H4 (cell line): ENCODE measurements around the gene EIF3D. TPM values are rescaled to one million over a fixed set of nuclear protein-coding genes. Genes with fewer than 3 reads are reported as not detected.
A peak's percentile ranks its signal among the peaks of the same experiment; 100 is the strongest.

Experiments
- DNase-seq: peaks from one replicate; pipeline ENCODE4 v3.0.0-alpha.2; 2015; ENCODE audit warnings: low spot score
- total RNA-seq: library from RNA; depleted of rRNA; stranded (reverse); fragments of >200 nt; shearing (Covaris generic); gene quantifications from 2 replicates; pipeline ENCODE4 v1.2.3, GENCODE V29; 2014; rRNA removed

Gene EIF3D
- total RNA-seq, 1 experiment from 2014 or later = 320 TPM

- peak; percentile 96 for DNase-seq
Observed at GRCh38 chr22:36467042-36467810, 61.7 kb downstream of the EIF3D start.

GRCh38 chr22:36466258-36466657 is 62.7 kb downstream of the EIF3D start:
- DNase-seq = no peak

DNA sequence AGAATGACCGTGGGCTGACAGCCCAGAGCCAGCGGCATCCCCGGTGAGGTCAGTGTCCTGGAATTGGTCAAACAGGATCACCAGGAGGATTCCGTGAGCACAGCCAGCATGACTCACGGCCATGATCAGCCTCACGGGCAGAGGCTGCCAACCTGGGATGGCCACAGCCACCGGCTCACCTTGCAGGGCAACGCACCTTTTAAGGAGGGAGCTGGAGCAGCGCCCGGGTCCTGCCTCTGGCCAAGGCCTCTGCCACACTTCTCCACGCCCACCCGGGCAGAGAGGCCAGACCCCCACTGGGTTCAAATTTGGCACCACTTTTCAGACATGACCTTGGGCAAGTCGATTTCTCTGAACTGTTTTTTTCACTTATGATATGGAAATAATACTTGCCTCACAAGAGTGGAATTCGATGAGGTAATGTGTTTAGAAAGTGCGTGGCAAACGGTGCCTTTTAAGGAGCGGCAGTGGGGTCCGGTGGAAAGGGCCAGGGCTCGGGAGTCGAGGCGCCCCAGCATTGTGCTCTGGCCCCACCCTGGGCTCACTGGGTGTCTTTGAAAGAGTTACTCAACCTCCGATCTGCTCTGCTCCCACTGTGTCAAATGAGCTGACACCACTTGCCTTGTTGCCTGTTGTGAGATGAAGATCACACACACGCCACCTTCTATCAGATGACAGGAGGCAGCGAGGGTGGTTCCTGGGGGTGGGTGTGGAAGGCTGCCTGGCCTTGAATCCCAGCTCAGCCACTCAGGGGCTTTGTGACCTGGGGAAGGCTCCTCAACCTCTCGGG is 63.5 kb downstream of the EIF3D start:
- peak; percentile 87 for DNase-seq

DNA sequence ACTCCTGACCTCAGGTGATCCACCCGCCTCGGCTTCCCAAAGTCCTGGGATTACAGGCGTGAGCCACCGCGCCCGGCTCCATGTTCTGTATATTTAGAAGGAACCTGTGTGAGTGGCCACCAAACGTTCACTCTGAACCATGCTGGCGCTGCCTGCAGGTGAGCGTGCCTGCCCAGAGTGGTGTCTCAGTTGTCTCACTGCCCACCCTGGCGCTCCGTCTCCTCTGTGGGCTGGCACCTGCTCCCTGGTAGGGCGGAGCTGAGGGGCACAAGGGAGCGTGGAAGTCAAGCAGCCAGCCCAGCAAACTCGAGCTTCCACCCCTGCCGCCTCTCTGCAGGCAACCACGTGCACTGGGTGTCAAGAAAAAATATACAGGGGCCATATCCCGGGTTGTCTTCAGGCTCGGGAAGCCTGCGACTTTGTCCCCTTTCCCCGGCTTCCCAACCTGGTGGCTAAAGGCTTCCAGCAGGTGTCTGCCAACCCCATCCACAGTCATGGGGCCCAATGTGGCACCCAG is 64.2 kb downstream of the EIF3D start:
- no peak for DNase-seq

- no peak for DNase-seq
Observed at GRCh38 chr22:36463783-36464184, 65.2 kb downstream of the EIF3D start.

DNA sequence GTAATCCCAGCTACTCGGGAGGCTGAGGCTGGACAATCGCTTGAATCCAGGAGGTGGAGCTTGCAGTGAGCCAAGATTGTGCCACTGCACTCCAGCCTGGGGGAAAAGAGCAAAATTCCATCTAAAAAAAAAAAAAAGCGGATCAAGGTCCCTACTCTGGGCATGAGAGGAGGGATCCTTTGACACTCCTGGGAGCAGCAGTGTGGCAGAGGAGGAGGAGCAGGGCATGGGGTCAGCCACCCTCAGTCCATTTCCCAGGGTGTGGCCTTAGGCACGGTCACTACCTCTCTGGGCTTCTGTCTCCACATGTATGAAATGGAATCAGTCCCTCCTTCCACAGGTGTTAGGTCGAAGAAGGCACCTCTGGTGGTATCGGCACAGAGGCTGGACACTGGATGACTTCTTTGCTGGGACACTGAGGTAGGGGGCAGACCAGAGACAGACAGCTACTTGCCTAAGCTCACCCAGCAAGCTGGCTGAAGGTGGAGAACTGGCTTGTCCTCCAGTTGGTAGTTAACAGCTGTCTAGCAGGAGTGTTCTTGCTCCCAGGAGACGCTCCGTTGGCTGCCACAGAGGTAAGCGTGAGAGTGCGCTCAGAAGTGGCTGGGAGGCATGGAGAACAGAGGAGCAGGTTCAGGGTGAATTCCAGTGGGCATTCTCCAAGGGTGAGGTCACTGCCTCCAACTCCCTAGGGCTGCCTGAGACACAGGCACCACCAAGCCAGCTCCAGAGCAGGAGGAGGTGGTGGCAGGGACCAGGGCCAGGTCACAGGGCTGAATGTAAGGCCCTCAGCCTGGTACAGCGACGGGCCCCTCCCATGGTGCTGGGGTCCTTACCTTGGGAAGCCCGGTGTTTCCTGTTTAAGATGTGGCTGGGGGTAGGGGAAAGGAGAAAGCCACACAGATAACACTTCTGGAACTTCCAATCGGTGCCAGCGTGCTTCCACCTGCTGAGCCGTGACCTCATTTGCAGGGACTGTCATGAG is 67.0 kb downstream of the EIF3D start:
- peak; percentile 89 for DNase-seq

Other genes starting within 250 kb of the EIF3D start
- 57.5 and 82.9 TPM in 2 replicates for gene MYH9, start 141.2 kb downstream of the EIF3D start, total RNA-seq
- 13.6 and 15.6 TPM in 2 replicates for gene TXN2, start 47.5 kb downstream of the EIF3D start, total RNA-seq
- gene FOXRED2, start 22.1 kb downstream of the EIF3D start, total RNA-seq = 17.8 and 21.6 TPM in 2 replicates
- gene CACNG2, start 174.6 kb upstream of the EIF3D start, total RNA-seq = not detected in 2 replicates
- gene IFT27, start 247.0 kb upstream of the EIF3D start, total RNA-seq = 12.9 and 17.7 TPM in 2 replicates